ENCODE data around the gene AOC1. TPM values are rescaled to one million over a fixed set of nuclear protein-coding genes. Genes with fewer than 3 reads are reported as not detected.

Gene AOC1
- total RNA-seq, 6 experiments from 2014 or later, result 2.2 to 17.5 (median 9.4) TPM; not detected in 3

GRCh38 chr7:150895809-150896208, 43.5 kb downstream of the AOC1 start:
- Histone ChIP-seq H3K27me3 (no peaks in the 10 kb centered on the region), H3K27ac (no peak overlapping the region), H3K4me1 (peaks cover 0 to 6% (median 0%) of the 10 kb centered on the region in 4 donors), H3K4me3 (no peak overlapping the region), H3K9me3 (no peaks in the 10 kb centered on the region), H3K36me3 (no peaks in the 10 kb centered on the region)
- no peak for DNase-seq
- intact Hi-C loops (cut with DNase I), result loop anchor here in 1 of 2 donors (10.0 kb wide), 1 partner anchor 89 kb away; no protein-coding TSS in a partner anchor
- TF ChIP-seq POLR2A (IDR thresholded peaks at IDR 0.05) (no peak), CTCF (IDR thresholded peaks at IDR 0.05) (no peak)
- ATAC-seq, result no peak
- WGBS (ENCODE audit: insufficient coverage, low coverage, low lambda C conversion rate, missing lambda C conversion rate), result 60% methylated on average over 1 of the region's 2 CpGs

GRCh38 chr7:150896562-150897209, 44.4 kb downstream of the AOC1 start:
- H3K4me3 ChIP-seq, result no peak overlapping the region
- DNase-seq, result peak in 1 of 3 donors; percentile 16
- TF ChIP-seq POLR2A (IDR thresholded peaks at IDR 0.05), result no peak

GRCh38 chr7:150897502-150898474, 45.5 kb downstream of the AOC1 start:
- H3K4me1 ChIP-seq, result peaks cover 0 to 11% (median 0%) of the 10 kb centered on the region in 4 donors
- DNase-seq (peak in 1 of 3 donors; percentile 43), ATAC-seq (no peak)
- intact Hi-C loops (cut with DNase I), result loop anchor here in 1 of 2 donors (10.0 kb wide), 1 partner anchor 87 kb away; no protein-coding TSS in a partner anchor
- WGBS (ENCODE audit: insufficient coverage, low coverage, low lambda C conversion rate, missing lambda C conversion rate), result 40% methylated on average over 16 of the region's 22 CpGs
- H3K27me3 ChIP-seq, result no peaks in the 10 kb centered on the region
- no peak overlapping the region for H3K27ac ChIP-seq
- no peak overlapping the region for H3K4me3 ChIP-seq
- H3K9me3 ChIP-seq, result no peaks in the 10 kb centered on the region
- H3K36me3 ChIP-seq, result no peaks in the 10 kb centered on the region
- TF ChIP-seq POLR2A (IDR thresholded peaks at IDR 0.05) (no peak), CTCF (IDR thresholded peaks at IDR 0.05) (no peak)

More at GRCh38 chr7:150896562-150897209, 44.4 kb downstream of the AOC1 start:
- H3K4me1 ChIP-seq, result peaks cover 0 to 11% (median 0%) of the 10 kb centered on the region in 4 donors
- WGBS (ENCODE audit: insufficient coverage, low coverage, low lambda C conversion rate, missing lambda C conversion rate), result 37% methylated on average over 5 of the region's 10 CpGs
- no peaks in the 10 kb centered on the region for H3K36me3 ChIP-seq
- intact Hi-C loops (cut with DNase I), result loop anchor here in 1 of 2 donors (10.0 kb wide), 1 partner anchor 88 kb away; no protein-coding TSS in a partner anchor
- H3K9me3 ChIP-seq, result no peaks in the 10 kb centered on the region
- ATAC-seq, result no peak
- no peak overlapping the region for H3K27ac ChIP-seq
- H3K27me3 ChIP-seq, result no peaks in the 10 kb centered on the region

- intact Hi-C loops (cut with DNase I), result loop anchor here in 1 of 2 donors (10.0 kb wide), 1 partner anchor 86 kb away; no protein-coding TSS in a partner anchor
Observed at GRCh38 chr7:150898475-150899011, 46.2 kb downstream of the AOC1 start.

More at GRCh38 chr7:150898475-150899011, 46.2 kb downstream of the AOC1 start:
- Histone ChIP-seq H3K36me3 (no peaks in the 10 kb centered on the region), H3K27me3 (no peaks in the 10 kb centered on the region), H3K4me1 (peaks cover 0 to 11% (median 0%) of the 10 kb centered on the region in 4 donors), H3K4me3 (no peak overlapping the region), H3K27ac (no peak overlapping the region), H3K9me3 (no peaks in the 10 kb centered on the region)
- WGBS (ENCODE audit: insufficient coverage, low coverage, low lambda C conversion rate, missing lambda C conversion rate), result 0% methylated on average over 16 of the region's 22 CpGs
- TF ChIP-seq CTCF (IDR thresholded peaks at IDR 0.05) (peak; percentile 88 to 97 (median 94)), POLR2A (IDR thresholded peaks at IDR 0.05) (no peak)
- ATAC-seq, result peak; percentile 81 to 89 (median 84)
- peak; percentile 77 to 85 (median 79) for DNase-seq

All from right lobe of liver (tissue), 6 donors.